Measurements from ENCODE around the gene FAM168A. TPM values are rescaled to one million over a fixed set of nuclear protein-coding genes. Genes with fewer than 3 reads are reported as not detected.

FAM168A gene
- total RNA-seq, 2 experiments from 2014 or later = 10.1 to 23.7 TPM

DNA sequence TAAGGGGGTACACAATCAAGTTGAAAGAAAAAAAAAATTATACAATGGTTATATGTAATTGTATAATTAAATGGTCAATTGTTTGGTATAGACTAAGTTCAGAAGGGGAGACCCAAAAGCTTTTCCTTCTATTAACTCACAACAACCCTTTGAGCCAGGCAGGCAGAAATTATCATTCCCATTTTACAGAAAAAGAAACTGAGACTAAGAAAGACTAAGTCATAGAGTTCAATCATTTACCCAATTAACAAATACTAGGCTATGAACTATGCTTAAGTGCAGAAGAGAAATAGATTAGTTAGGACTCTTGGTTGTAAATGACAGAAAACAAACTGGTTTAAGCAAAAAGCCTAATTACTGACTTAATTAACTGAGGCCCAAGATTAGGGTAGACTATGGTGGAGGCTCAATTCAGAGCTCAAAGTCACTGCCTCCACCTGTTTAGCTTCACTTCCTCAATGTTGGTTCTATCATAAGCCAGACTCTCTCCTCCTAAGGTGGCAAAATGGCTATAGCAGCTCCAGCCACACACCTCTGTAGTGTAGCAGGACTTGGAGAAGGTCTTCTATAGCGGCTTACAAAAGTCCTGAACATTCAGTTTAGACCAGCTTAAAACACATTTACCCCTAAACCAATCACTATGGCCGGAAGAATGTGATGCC is 34.2 kb downstream of the FAM168A start:
- ChIA-PET CTCF (ENCODE audit: unreplicated experiment) (no interaction called here), POLR2A (interaction anchor here (0.5 to 1.3 kb wide), 7 partner anchors 12 to 1862 kb away, joined by 3 to 4 read pairs (median 4); no protein-coding TSS in a partner anchor)
- H2AFZ ChIP-seq (ENCODE audit: low read length) = no peak overlapping the region
- H3K36me3 ChIP-seq (ENCODE audit: insufficient read depth, low read length) = peaks cover 4% of the 10 kb centered on the region; the same call in 1 of the 2 replicates
- no peaks in the 10 kb centered on the region for H3K4me1 ChIP-seq (ENCODE audit: insufficient read depth, low read length, poor library complexity, severe bottlenecking)
- intact Hi-C loops (cut with micrococcal nuclease; ENCODE audit: unreplicated experiment) = no loop called here
- H3K9me2 ChIP-seq (ENCODE audit: insufficient read depth, low read length) = no peaks in the 10 kb centered on the region
- no peak for DNase-seq (ENCODE audit: low spot score)
- H3K4me3 ChIP-seq (ENCODE audit: low read depth, low read length, poor library complexity, severe bottlenecking) = no peak overlapping the region
- H3K9me3 ChIP-seq (ENCODE audit: low read length) = no peaks in the 10 kb centered on the region
- H3K4me2 ChIP-seq (ENCODE audit: low read length) = no peak overlapping the region
- no TSS peak for BruUV-seq (replicated peaks)
- H3K27ac ChIP-seq (ENCODE audit: low read depth, low read length, poor library complexity, severe bottlenecking) = no peak overlapping the region
- H3K79me2 ChIP-seq (ENCODE audit: insufficient read depth, low read depth, low read length) = no peaks in the 10 kb centered on the region
- H4K20me1 ChIP-seq (ENCODE audit: insufficient read depth, low read length) = no peaks in the 10 kb centered on the region
- no peak for TF ChIP-seq EZH2phosphoT487 (IDR thresholded peaks at IDR 0.05; ENCODE audit: borderline replicate concordance, low read depth, low read length)
- no peak for TF ChIP-seq CTCF (conservative IDR thresholded peaks at IDR 0.05; ENCODE audit: low read length)

GRCh38 chr11:73559743-73560142 is 38.2 kb downstream of the FAM168A start:
- H3K9me3 ChIP-seq (ENCODE audit: low read length) = no peaks in the 10 kb centered on the region
- BruUV-seq (replicated peaks) = no TSS peak
- no peak for DNase-seq (ENCODE audit: low spot score)
- H3K27ac ChIP-seq (ENCODE audit: low read depth, low read length, poor library complexity, severe bottlenecking) = no peak overlapping the region
- TF ChIP-seq EZH2phosphoT487 (IDR thresholded peaks at IDR 0.05; ENCODE audit: borderline replicate concordance, low read depth, low read length) (no peak), CTCF (conservative IDR thresholded peaks at IDR 0.05; ENCODE audit: low read length) (no peak)
- no peaks in the 10 kb centered on the region for H3K9me2 ChIP-seq (ENCODE audit: insufficient read depth, low read length)
- H3K4me2 ChIP-seq (ENCODE audit: low read length) = no peak overlapping the region
- POLR2A ChIA-PET = no interaction called here
- CTCF ChIA-PET (ENCODE audit: unreplicated experiment) = no interaction called here
- no peaks in the 10 kb centered on the region for H3K36me3 ChIP-seq (ENCODE audit: insufficient read depth, low read length)
- H4K20me1 ChIP-seq (ENCODE audit: insufficient read depth, low read length) = no peaks in the 10 kb centered on the region
- no peaks in the 10 kb centered on the region for H3K4me1 ChIP-seq (ENCODE audit: insufficient read depth, low read length, poor library complexity, severe bottlenecking)
- no peak overlapping the region for H2AFZ ChIP-seq (ENCODE audit: low read length)
- H3K79me2 ChIP-seq (ENCODE audit: insufficient read depth, low read depth, low read length) = no peaks in the 10 kb centered on the region
- intact Hi-C loops (cut with micrococcal nuclease; ENCODE audit: unreplicated experiment) = no loop called here
- H3K4me3 ChIP-seq (ENCODE audit: low read depth, low read length, poor library complexity, severe bottlenecking) = no peak overlapping the region

DNA sequence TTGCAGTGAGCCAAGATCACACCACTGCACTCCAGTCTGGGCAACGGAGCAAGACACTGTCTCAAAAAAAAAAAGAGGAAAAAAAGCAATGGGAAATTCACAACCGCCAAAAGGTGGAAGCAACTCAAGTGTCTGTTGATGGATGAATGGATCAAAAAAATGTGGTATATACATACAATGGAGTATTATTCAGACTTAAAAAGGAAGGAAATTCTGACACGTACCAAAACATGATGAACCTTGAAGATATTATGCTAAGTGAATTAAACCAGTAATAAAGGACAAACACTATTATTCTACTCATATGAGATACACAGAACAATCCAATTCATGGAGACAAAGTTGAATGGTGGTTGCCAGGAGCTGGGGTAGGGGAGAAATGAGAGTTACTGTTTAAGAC is 40.9 kb downstream of the FAM168A start:
- H3K4me1 ChIP-seq (ENCODE audit: insufficient read depth, low read length, poor library complexity, severe bottlenecking) = no peaks in the 10 kb centered on the region
- no peaks in the 10 kb centered on the region for H3K9me2 ChIP-seq (ENCODE audit: insufficient read depth, low read length)
- H3K9me3 ChIP-seq (ENCODE audit: low read length) = no peaks in the 10 kb centered on the region
- H3K27ac ChIP-seq (ENCODE audit: low read depth, low read length, poor library complexity, severe bottlenecking) = no peak overlapping the region
- intact Hi-C loops (cut with micrococcal nuclease; ENCODE audit: unreplicated experiment) = no loop called here
- H3K36me3 ChIP-seq (ENCODE audit: insufficient read depth, low read length) = no peaks in the 10 kb centered on the region
- BruUV-seq (replicated peaks) = no TSS peak
- no peak overlapping the region for H3K4me3 ChIP-seq (ENCODE audit: low read depth, low read length, poor library complexity, severe bottlenecking)
- ChIA-PET CTCF (ENCODE audit: unreplicated experiment) (no interaction called here), POLR2A (no interaction called here)
- no peak overlapping the region for H2AFZ ChIP-seq (ENCODE audit: low read length)
- no peak for TF ChIP-seq CTCF (conservative IDR thresholded peaks at IDR 0.05; ENCODE audit: low read length)
- no peak for TF ChIP-seq EZH2phosphoT487 (IDR thresholded peaks at IDR 0.05; ENCODE audit: borderline replicate concordance, low read depth, low read length)
- no peak for DNase-seq (ENCODE audit: low spot score)
- no peaks in the 10 kb centered on the region for H3K79me2 ChIP-seq (ENCODE audit: insufficient read depth, low read depth, low read length)
- H4K20me1 ChIP-seq (ENCODE audit: insufficient read depth, low read length) = no peaks in the 10 kb centered on the region
- H3K4me2 ChIP-seq (ENCODE audit: low read length) = no peak overlapping the region
